IPS-18c (cell line): ENCODE measurements around the gene GSG1.

Experiments
- H3K4me3 ChIP-seq: 2 replicates; pipeline ENCODE4 v1.7.0; 2013; ENCODE audit warnings: low read depth, mild to moderate bottlenecking, low read length, moderate library complexity; ENCODE audit not compliant: insufficient read depth
- H3K9me3 ChIP-seq: one replicate; pipeline ENCODE4 v1.6.1; 2013; ENCODE audit warnings: mild to moderate bottlenecking, low read length, moderate library complexity; ENCODE audit not compliant: control insufficient read depth, insufficient read depth

The GSG1 gene

GRCh38 chr12:13103391-13104033 is at the start of gene GSG1:
TSS of gene GSG1 (minus strand) at chr12:13103667. CDS start at chr12:13103512, 155 bp downstream.
- peaks cover 4% of the 10 kb centered on the region for H3K9me3 ChIP-seq
- no peak within 1 kb of the TSS; the same call in 1 of the 2 replicates for H3K4me3 ChIP-seq

GRCh38 chr12:13153180-13153579 is 49.7 kb upstream of the GSG1 start:
- H3K9me3 ChIP-seq, result no peaks in the 10 kb centered on the region
- no peak overlapping the region for H3K4me3 ChIP-seq

- H3K9me3 ChIP-seq, result no peaks in the 10 kb centered on the region
- no peak overlapping the region for H3K4me3 ChIP-seq
These were observed 49.3 kb upstream of the GSG1 start for GRCh38 chr12:13152756-13153155.

- Histone ChIP-seq H3K4me3 (no peak overlapping the region), H3K9me3 (no peaks in the 10 kb centered on the region)
These were observed 48.8 kb upstream of the GSG1 start for GRCh38 chr12:13152281-13152680.

- Histone ChIP-seq H3K4me3 (no peak overlapping the region), H3K9me3 (no peaks in the 10 kb centered on the region)
These were observed 45.9 kb upstream of the GSG1 start for GRCh38 chr12:13149411-13149810.

GRCh38 chr12:13148485-13148847 is 45.0 kb upstream of the GSG1 start:
- H3K4me3 ChIP-seq, result no peak overlapping the region
- no peaks in the 10 kb centered on the region for H3K9me3 ChIP-seq

- Histone ChIP-seq H3K4me3 (no peak overlapping the region), H3K9me3 (no peaks in the 10 kb centered on the region)
These were observed 44.4 kb upstream of the GSG1 start for GRCh38 chr12:13147688-13148484.

GRCh38 chr12:13146336-13146938 is 43.0 kb upstream of the GSG1 start:
- no peak overlapping the region for H3K4me3 ChIP-seq
- no peaks in the 10 kb centered on the region for H3K9me3 ChIP-seq

- Histone ChIP-seq H3K4me3 (no peak overlapping the region), H3K9me3 (no peaks in the 10 kb centered on the region)
These were observed 40.9 kb upstream of the GSG1 start for GRCh38 chr12:13144266-13144828.

GRCh38 chr12:13142747-13143146 is 39.3 kb upstream of the GSG1 start:
- Histone ChIP-seq H3K9me3 (no peaks in the 10 kb centered on the region), H3K4me3 (no peak overlapping the region)

GRCh38 chr12:13141686-13142085 is 38.2 kb upstream of the GSG1 start:
- no peaks in the 10 kb centered on the region for H3K9me3 ChIP-seq
- H3K4me3 ChIP-seq, result no peak overlapping the region

GRCh38 chr12:13135371-13136178 is 32.1 kb upstream of the GSG1 start:
- Histone ChIP-seq H3K4me3 (0 out of 2 replicates have a peak overlapping the region, but pooled peaks have one; percentile 11), H3K9me3 (no peaks in the 10 kb centered on the region)

GRCh38 chr12:13133886-13134285 is 30.4 kb upstream of the GSG1 start:
- H3K9me3 ChIP-seq, result no peaks in the 10 kb centered on the region
- H3K4me3 ChIP-seq, result no peak overlapping the region

GRCh38 chr12:13130981-13131380 is 27.5 kb upstream of the GSG1 start:
- H3K9me3 ChIP-seq, result no peaks in the 10 kb centered on the region
- no peak overlapping the region for H3K4me3 ChIP-seq

GRCh38 chr12:13128291-13128965 is 25.0 kb upstream of the GSG1 start:
- Histone ChIP-seq H3K9me3 (no peaks in the 10 kb centered on the region), H3K4me3 (no peak overlapping the region)

- H3K4me3 ChIP-seq, result no peak overlapping the region
- H3K9me3 ChIP-seq, result peaks cover 2% of the 10 kb centered on the region
These were observed 24.0 kb upstream of the GSG1 start for GRCh38 chr12:13127444-13127843.

- H3K9me3 ChIP-seq, result peaks cover 2% of the 10 kb centered on the region
These were observed 23.0 kb upstream of the GSG1 start for GRCh38 chr12:13126494-13126893.

More at GRCh38 chr12:13126494-13126893, 23.0 kb upstream of the GSG1 start:
- no peak overlapping the region for H3K4me3 ChIP-seq
